GM11168 (cell line): Measurements from ENCODE around the gene PLCB1.

ENCODE experiments used
- in situ Hi-C: fragments of 300-500 bp; cut with MboI; formaldehyde crosslinking; loops from one replicate; pipeline ENCODE4 v1.12.0; 2022; ENCODE audit warnings: low sequenced_read_pairs; ENCODE audit not compliant: unreplicated experiment

PLCB1 gene

GRCh38 chr20:8867038-8867740 lies 735.1 kb downstream of the PLCB1 start:
- in situ Hi-C loops, result no loop called here

DNA sequence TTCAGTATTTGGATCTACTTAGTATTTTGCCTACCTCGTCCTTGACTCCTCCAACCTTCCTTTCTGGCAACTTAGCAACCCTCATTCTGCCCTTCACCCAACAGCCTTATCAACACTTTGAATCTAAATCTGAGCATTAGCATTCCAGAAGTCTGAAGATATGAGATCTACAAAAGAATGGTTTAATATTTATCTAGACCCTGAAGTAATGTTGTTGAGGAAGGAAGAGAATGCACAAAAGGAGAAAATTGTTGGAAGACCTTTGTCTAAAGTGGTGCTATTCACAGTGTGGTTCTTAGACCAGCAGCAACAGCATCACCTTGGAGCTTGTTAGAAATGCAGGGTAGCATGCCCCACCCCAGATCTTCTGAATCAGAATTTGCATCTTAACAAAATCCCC lies 738.6 kb downstream of the PLCB1 start:
- in situ Hi-C loops, result no loop called here

GRCh38 chr20:8874437-8874836 lies 742.4 kb downstream of the PLCB1 start:
- in situ Hi-C loops, result no loop called here

DNA sequence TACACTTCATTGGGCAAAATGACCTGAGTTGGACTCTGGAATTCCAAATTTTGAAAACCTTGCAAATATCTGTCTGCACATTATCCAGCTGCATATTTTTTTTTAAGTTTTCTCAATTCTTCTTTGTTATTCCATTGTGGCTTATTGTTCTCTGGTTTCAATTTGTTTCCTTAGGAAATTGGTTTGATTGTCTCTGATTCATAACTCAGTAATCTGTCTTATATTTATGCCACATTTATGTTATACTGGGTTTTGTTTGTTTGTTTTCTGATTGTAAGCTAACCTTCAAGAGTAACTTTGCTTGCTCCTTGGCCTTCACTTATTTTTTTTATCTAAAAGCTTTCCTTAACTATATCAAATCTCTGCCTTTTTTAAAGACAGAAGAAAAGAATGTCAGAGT lies 743.5 kb downstream of the PLCB1 start:
- in situ Hi-C loops, result no loop called here

GRCh38 chr20:8876366-8876765 lies 744.3 kb downstream of the PLCB1 start:
- in situ Hi-C loops, result no loop called here

DNA sequence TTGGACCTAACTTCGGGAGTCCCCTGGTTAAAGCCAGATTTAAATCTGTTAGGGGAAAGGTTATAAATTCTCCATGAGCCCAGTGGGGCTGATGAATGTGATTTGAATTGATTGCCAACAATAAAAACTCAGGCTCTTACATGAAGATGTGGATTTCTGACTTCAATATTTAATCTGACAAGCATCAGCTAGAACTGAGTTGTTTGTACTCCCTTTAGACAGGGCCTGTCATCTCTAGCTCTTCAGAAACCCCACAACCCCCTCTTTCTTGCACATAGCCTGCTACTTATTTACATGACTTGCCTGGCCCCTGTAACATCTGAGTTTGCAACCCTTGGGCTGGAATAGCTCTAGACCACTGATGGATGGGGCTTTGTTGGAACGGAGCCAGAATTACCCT lies 745.2 kb downstream of the PLCB1 start:
- in situ Hi-C loops, result no loop called here

GRCh38 chr20:8879669-8880068 lies 747.6 kb downstream of the PLCB1 start:
- in situ Hi-C loops, result no loop called here

DNA sequence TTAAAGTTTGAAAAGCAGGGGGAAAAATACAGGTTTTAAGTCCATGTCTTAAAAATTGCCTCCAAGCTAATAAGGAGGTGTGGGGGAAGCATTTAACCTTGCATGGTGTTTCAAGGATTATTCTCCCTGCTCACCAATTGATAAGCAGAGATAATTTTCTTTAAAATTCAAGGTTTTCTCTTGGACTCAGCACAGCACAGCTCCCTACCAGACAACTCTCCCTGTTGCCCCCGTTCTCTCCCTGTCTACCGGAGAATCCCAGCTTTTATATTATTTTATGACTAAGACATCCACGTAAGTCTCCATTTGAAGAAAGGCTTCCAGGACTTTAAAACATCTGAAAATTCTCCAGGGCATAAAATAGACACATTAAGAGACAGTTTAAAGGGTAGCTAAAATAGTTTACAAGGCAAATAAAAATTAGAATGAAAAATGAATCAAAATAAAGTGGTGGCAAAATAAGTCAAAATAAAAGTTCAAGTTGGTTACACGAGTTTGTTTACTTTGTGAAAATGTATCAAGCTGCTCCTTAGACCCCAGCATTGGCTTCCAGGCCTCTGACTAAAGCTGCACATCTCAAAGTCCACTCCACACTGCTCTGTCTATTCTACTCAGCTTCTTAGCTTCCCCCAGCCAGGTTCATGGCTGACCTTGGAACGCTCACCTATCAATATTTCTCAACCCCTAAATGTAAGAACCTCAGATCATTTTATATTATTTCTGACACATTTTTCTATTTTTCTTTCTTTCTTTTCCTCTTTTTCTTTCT lies 748.2 kb downstream of the PLCB1 start:
- in situ Hi-C loops, result no loop called here

DNA sequence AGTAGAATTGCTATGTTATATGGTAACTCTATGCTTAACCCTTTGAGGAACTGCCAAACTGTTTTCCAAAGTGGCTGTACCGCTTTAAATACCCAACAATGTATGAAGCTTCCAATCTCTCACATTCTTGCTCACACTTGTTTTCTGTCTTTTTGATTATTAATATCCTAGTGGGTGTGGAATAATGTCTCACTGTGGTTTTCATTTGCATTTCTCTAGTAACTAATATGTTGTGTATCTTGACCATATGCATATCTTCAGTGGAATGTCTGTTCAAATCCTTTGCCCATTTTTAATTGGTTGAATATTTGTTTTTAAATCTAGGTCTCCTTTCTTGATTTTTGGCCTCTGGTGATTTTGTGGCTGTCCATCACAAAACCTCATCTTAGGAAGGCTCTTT lies 759.0 kb downstream of the PLCB1 start:
- in situ Hi-C loops, result no loop called here

GRCh38 chr20:8895472-8895871 lies 763.4 kb downstream of the PLCB1 start:
- in situ Hi-C loops, result no loop called here

- in situ Hi-C loops, result no loop called here
Observed at GRCh38 chr20:8898823-8899222, 766.8 kb downstream of the PLCB1 start.

DNA sequence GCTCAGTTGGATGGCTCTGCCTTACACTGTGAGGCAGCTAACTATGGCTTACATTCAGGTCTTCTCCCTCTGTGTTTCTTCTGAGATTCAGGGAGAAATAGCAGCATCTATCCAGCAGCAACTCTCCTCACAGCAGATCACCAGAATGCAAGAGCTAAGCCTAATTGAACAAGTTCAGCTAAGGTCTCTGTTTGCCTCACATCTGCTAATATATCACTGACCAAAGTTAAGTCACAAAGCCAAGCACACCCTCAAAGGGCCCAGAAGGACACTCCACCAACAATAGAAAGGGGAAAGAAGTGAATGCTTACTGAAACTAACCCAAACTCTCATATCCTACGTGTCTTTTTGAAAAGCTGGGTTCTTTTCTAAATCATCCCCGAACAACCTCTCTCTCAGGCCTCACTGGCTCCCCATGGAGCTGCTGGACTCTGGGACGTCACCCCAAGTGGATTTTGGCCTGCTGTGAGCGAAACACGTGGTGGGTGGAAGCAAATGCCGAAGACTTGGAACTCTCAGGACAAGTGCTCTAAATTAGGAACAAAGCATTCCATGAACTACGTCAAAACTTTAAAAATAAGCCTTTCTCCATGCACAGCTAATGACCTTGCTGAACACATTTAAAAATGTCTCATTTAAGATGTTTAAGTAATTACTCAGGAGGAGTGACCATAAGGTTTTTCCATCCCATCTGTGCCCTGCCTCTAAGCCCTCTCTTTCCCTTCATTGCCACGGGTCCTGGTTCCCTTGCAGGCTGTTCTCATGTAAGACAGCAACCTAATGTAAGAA lies 769.4 kb downstream of the PLCB1 start:
- in situ Hi-C loops, result no loop called here

GRCh38 chr20:8903655-8904605 lies 771.9 kb downstream of the PLCB1 start:
- in situ Hi-C loops, result no loop called here

- in situ Hi-C loops, result no loop called here
Observed at GRCh38 chr20:8909596-8909995, 777.5 kb downstream of the PLCB1 start.

- in situ Hi-C loops, result no loop called here
Observed at GRCh38 chr20:8912096-8912495, 780.0 kb downstream of the PLCB1 start.

DNA sequence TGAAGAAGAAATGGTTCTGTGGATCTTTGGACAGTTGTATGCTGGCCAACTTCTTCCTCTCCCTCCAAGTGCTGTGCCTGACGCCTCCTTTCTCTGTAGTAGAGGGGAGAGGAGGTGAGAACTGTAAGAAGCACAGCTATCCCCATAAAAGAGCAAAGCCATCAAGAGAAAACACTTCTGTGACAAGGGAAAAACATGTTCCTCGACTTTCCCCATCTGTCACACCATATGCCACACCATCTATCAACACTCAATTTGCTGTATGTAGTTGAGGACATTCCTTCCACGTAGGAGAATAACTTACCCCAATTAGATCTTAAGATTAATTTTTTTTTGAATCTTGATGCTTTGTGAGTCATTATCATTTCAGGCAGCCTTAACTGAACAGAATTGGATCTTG lies 780.7 kb downstream of the PLCB1 start:
- in situ Hi-C loops, result no loop called here

- in situ Hi-C loops, result no loop called here
Observed at GRCh38 chr20:8913456-8913855, 781.4 kb downstream of the PLCB1 start.

- in situ Hi-C loops, result no loop called here
Observed at GRCh38 chr20:8914421-8914820, 782.4 kb downstream of the PLCB1 start.

DNA sequence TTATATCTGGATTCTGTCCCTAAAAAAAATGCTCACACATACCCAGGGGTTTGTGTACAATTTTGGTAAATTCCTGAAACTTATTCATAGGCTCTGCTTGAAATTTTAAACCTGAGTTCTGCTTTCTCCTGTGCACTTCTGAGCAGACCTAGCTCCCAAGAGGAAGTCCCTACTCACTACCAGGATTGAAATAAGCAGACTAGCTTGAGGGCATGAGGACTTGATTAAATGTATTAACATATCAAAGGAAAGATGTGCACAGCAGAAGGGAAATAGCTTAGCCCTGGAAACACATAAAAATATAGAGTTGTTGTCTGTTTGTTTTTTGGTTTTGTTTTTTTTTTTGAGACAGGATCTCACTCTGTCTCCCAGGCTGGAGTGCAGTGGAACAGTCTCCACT lies 785.0 kb downstream of the PLCB1 start:
- in situ Hi-C loops, result no loop called here

DNA sequence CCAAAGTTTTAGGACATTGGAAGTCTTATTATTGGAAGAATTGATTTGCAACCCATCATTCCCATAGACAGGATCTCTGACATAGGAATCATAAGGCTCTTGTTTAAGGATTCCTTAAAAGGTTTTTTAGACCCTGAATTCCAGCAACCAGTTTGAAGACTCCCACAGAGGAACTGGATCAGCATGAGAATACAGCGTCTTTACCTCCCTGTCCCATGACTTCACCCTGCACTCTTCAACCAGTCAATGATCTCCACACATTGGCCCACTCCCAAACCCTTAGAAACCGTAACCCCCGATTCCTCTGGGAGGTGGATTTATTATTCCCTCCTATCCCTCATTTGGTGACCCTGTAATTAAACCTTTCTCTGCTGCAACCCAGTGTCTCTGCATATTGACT lies 786.1 kb downstream of the PLCB1 start:
- in situ Hi-C loops, result no loop called here
